ENCODE measurements around the gene ZNF516. TPM values are rescaled to one million over a fixed set of nuclear protein-coding genes. Genes with fewer than 3 reads are reported as not detected.

ZNF516 gene
- total RNA-seq, 1 donor from 2014 or later = 21.6 TPM

DNA sequence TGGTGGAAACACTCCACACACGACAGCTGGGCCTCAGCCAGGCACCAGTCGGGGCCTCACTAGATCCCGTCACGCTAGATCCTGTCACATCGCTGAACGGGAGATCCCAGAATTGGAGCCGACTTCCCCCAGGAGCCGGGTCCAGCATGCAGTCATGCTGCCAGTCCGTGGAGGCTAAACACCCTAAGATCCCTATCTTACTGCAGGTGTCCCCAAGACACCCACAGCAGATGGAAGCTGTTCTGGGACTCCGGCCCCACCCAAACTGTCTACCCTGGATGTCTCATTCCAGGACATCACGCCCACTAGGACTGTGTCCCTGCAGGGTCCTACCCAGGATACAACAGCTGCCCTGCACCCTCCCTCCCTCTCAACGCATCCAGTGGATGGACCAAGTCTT lies 23.4 kb downstream of the ZNF516 start:
- intact Hi-C loops (cut with DNase I) = no loop called here
- H3K4me1 ChIP-seq = no peaks in the 10 kb centered on the region
- H3K36me3 ChIP-seq = no peaks in the 10 kb centered on the region
- no peaks in the 10 kb centered on the region for H3K27me3 ChIP-seq
- TF ChIP-seq, protein P1, sequence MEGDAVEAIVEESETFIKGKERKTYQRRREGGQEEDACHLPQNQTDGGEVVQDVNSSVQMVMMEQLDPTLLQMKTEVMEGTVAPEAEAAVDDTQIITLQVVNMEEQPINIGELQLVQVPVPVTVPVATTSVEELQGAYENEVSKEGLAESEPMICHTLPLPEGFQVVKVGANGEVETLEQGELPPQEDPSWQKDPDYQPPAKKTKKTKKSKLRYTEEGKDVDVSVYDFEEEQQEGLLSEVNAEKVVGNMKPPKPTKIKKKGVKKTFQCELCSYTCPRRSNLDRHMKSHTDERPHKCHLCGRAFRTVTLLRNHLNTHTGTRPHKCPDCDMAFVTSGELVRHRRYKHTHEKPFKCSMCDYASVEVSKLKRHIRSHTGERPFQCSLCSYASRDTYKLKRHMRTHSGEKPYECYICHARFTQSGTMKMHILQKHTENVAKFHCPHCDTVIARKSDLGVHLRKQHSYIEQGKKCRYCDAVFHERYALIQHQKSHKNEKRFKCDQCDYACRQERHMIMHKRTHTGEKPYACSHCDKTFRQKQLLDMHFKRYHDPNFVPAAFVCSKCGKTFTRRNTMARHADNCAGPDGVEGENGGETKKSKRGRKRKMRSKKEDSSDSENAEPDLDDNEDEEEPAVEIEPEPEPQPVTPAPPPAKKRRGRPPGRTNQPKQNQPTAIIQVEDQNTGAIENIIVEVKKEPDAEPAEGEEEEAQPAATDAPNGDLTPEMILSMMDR (IDR thresholded peaks at IDR 0.05) = no peak
- no peak overlapping the region for H3K4me3 ChIP-seq
- no peak for DNase-seq (ENCODE audit: low spot score in 2 of 2)
- no peak overlapping the region for H3K27ac ChIP-seq
- no peaks in the 10 kb centered on the region for H3K9me3 ChIP-seq

DNA sequence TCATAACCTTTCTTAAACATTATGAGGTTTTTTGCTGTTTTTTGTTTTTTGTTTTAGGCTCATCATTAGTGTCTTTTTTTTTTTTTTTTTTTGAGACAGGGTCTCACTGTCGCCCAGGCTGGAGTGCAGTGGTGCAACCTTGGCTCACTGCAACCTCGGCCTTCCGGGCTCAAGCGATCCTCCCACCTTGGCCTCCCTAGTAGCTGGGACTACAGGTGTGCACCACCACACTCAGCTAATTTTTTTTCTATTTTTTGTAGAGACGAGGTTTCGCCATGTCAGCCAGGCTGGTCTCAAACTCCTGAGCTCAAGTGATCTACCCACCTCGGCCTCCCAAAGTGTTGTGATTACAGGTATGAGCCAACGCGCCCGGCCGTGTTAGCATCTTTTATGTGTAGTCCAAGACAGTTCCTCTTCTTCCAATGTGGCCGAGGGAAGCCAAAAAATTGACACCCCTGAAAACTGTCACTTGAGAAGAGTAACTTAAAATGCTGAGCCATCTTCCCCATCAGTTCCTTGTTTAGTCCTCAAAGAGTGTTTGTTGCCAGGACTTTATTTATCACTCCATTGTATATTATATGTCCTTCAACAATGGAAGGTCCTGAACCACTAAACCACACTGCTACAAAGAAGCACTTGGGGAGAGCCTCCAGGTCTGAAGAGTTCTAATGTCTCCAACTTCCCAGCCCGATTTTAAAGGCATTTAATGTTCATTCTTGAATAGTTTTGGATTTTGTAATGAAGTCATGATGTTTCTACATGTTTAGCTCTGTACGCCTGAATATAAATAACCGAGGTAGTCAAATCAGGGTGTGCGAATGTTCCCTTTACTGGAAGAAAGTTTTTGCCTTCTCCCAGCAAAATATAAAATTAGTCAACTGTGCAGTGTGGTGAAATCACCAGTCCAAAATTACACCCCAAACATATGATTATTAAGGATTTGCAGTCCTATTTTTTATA lies 26.4 kb downstream of the ZNF516 start:
- Histone ChIP-seq H3K36me3 (no peaks in the 10 kb centered on the region), H3K4me3 (no peak overlapping the region), H3K27me3 (no peaks in the 10 kb centered on the region), H3K4me1 (no peaks in the 10 kb centered on the region), H3K9me3 (no peaks in the 10 kb centered on the region), H3K27ac (no peak overlapping the region)
- DNase-seq (ENCODE audit: low spot score in 2 of 2) = no peak
- intact Hi-C loops (cut with DNase I) = no loop called here
- TF ChIP-seq, protein P1 (IDR thresholded peaks at IDR 0.05) = no peak

DNA sequence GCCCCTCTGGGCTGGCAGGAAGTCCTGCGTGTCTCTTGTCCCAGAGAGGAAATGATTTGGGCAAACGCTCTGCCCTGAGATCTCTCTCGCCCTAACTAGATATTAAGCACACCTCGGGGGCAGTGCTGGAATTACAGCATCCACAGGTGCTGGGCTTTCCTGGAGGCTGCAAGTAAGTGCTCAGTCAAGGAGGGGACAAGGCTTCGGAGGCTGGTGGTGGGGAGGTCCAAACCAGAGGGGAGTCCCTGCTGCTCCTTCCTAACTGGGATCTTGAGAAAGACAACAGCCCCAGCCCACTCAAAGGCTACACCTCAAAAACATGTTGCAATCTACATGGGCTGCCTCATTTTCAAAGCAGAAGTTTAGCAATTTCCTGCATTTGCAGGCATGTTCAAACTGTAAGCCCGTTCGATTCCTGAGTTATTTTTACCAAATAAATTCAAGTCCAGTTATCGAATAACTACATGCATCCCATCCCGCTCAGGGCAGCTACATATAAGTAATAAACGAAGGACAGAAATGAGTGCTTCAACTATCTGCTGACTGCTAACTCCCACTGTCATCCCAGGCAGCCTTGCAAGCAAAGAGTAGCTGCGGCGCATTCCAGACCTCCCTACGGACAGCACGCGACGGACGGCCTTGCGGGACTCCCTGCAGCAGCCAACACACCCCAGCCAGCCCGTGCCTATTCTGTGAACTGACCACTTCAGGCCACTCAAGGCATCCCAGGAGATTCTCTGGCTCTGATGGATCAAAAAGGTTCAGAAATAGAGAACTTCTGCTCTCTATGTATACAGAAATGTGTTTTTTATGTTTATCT lies 27.5 kb downstream of the ZNF516 start:
- intact Hi-C loops (cut with DNase I) = no loop called here
- H3K4me3 ChIP-seq = no peak overlapping the region
- DNase-seq (ENCODE audit: low spot score in 2 of 2) = no peak
- no peaks in the 10 kb centered on the region for H3K9me3 ChIP-seq
- no peaks in the 10 kb centered on the region for H3K36me3 ChIP-seq
- no peaks in the 10 kb centered on the region for H3K4me1 ChIP-seq
- no peak overlapping the region for H3K27ac ChIP-seq
- no peaks in the 10 kb centered on the region for H3K27me3 ChIP-seq
- TF ChIP-seq, protein P1 (IDR thresholded peaks at IDR 0.05) = no peak

DNA sequence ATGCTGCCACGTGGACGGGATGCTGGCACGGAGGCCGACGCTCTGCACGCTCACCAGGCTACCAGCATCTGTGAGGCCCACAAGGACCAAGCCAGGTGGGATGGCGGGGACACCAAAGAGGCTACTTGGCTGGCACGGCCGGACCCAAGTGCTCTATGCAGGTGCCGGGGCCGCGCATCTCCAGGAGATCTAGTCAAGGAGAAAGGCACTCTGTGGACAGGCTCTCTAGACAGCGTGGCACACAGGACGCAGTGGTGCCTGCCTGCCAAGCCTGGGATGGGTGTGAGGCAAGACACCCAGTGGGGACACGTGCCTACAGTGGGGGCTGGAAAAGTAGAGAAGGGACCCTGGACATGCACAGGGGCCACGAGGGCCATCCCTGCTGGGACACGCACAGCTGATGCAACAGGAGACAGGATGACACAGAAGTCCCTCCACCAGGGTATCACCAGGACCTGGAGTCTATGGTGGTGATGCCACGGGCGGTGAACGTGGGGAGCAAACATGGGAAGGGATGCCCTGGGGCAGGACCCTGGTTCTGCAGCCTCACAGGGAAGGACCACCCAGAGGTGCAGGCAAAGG lies 28.5 kb downstream of the ZNF516 start:
- no peak overlapping the region for H3K27ac ChIP-seq
- H3K36me3 ChIP-seq = no peaks in the 10 kb centered on the region
- H3K9me3 ChIP-seq = no peaks in the 10 kb centered on the region
- no peak overlapping the region for H3K4me3 ChIP-seq
- TF ChIP-seq, protein P1 (IDR thresholded peaks at IDR 0.05) = no peak
- intact Hi-C loops (cut with DNase I) = no loop called here
- H3K4me1 ChIP-seq = no peaks in the 10 kb centered on the region
- DNase-seq (ENCODE audit: low spot score in 2 of 2) = no peak
- H3K27me3 ChIP-seq = no peaks in the 10 kb centered on the region

DNA sequence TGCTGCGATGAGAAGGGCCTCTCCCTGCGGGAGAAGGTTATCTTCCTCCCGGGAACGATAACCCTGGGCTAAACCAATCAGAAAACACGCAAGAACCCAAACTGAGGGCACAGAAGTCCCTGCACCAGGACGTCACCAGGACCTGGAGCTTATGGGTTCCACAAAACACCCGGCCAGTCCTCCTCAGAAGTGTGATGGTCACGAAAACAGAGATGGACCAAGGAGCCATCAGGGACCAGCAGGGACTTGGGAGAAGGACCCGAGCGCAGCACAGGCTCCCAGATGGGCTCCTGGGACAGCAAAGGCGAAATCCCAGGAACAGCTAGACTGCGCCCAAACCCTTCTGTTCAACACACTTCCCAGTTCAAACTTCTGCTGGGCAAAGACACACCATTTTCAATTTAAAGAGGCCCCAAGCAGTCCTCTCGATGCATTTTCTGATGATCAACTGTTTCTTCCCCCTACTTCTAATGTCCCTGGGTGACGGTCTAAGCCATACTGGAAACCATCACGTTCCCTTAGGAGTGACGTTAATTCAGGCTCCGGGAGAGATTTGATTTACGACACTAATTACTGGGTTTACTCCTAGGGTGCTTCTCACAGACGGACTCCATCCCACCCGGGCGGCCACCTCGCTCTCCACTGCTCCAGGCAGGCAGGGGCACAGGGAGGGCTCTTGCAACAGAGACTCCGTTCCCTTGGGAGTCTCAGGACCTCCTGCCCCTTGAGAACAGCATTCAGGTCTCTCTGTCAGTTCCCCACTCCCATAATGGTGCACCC lies 29.2 kb downstream of the ZNF516 start:
- Histone ChIP-seq H3K4me3 (no peak overlapping the region), H3K4me1 (no peaks in the 10 kb centered on the region), H3K36me3 (no peaks in the 10 kb centered on the region), H3K27ac (no peak overlapping the region), H3K9me3 (no peaks in the 10 kb centered on the region), H3K27me3 (no peaks in the 10 kb centered on the region)
- intact Hi-C loops (cut with DNase I) = no loop called here
- TF ChIP-seq, protein P1 (IDR thresholded peaks at IDR 0.05) = no peak
- DNase-seq (ENCODE audit: low spot score in 2 of 2) = no peak

Data from ascending aorta (tissue), 2 donors.